OCI-LY3 (cell line): ENCODE data around the gene SORL1.

ENCODE experiments used
- EZH2phosphoT487 ChIP-seq: fragments of 200-600 bp; shearing (Covaris generic); IDR thresholded peaks from 2 replicates; pipeline ENCODE4 v1.6.1; 2018; ENCODE audit warnings: antibody characterized with exemption, mixed run types, low read depth
- TF ChIP-seq, protein P1 (sequence below): fragments of 200-600, 300-600 bp; sonication (generic); IDR thresholded peaks from 2 replicates; pipeline ENCODE4 v1.5.1; 2014; ENCODE audit warnings: antibody characterized with exemption, low read length, low read depth

DNA sequence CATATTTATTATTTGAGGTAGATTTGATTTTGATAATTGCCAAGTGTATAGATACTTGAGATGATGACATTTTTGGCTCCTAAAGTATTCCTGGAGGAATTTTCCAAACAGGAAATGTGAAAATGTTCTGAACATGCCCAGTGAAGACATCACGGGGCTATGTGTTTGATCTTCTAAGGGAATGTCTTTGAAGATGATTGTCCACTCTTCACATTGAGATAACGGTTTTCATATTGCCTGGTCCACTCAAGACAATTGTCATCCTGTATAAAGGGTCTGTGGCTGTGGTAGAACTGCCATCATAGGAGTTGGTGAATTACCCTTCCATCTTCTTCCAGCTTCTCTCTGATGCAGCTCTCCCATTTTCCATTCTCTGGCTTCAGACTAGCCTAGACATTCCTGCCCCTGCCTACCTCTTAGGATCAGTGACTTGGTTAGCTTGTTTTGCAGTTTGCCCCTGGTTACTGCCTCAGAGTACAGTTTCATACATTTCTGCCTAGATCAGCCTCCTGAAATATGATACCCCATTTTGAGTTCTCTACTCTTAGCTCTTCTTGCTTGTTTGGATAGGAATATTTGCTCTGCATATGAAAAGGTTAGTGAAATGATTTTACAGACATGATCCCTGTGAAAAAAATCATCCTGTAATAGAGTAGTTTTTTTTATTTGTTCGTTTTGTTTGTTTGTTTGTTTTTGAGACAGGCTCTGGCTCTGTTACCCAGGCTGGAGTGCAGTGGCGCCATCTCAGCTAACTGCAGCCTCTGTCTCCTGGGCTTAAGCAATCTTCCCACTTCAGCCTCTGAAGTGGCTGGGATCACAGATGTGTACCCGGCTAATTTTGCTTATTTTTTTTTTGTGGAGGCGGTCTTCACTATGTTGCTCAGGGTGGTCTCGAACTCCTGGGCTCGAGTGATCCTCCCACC, 112.0 kb downstream of the SORL1 start:
- TF ChIP-seq, protein P1, sequence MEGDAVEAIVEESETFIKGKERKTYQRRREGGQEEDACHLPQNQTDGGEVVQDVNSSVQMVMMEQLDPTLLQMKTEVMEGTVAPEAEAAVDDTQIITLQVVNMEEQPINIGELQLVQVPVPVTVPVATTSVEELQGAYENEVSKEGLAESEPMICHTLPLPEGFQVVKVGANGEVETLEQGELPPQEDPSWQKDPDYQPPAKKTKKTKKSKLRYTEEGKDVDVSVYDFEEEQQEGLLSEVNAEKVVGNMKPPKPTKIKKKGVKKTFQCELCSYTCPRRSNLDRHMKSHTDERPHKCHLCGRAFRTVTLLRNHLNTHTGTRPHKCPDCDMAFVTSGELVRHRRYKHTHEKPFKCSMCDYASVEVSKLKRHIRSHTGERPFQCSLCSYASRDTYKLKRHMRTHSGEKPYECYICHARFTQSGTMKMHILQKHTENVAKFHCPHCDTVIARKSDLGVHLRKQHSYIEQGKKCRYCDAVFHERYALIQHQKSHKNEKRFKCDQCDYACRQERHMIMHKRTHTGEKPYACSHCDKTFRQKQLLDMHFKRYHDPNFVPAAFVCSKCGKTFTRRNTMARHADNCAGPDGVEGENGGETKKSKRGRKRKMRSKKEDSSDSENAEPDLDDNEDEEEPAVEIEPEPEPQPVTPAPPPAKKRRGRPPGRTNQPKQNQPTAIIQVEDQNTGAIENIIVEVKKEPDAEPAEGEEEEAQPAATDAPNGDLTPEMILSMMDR = no peak
- TF ChIP-seq EZH2phosphoT487 = no peak
